Measurements from ENCODE around the gene PIP5KL1.

Gene PIP5KL1

DNA sequence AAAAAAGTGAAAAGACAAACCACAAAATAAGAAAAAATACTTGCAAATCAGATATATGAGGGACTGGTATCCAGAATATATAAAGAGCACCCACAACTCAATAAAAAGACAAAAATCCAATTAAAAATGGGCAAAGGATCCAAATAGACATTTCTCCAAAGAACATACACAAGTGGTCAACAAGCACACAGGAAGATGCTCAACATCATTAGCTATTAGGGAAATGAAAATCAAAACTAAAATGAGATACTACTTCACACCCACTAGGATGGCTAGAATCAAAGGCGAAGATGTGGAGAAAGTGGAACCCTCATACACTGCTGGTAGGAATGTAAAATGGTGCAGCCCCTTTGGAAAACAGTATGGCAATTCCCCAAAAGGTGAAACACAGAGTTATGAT lies 28.2 kb upstream of the PIP5KL1 start:
- TF ChIP-seq CTCF (IDR thresholded peaks at IDR 0.05; ENCODE audit: insufficient read depth, low read length, poor library complexity, severe bottlenecking) (no peak), EZH2phosphoT487 (conservative IDR thresholded peaks at IDR 0.05; ENCODE audit: low read length) (no peak)
- H2AFZ ChIP-seq (ENCODE audit: low read depth, low read length, severe bottlenecking): no peak overlapping the region
- H3K27me3 ChIP-seq (ENCODE audit: low read length): no peaks in the 10 kb centered on the region
- H3K4me3 ChIP-seq (ENCODE audit: insufficient read depth, low read length, poor library complexity, severe bottlenecking): no peak overlapping the region
- H3K27ac ChIP-seq (ENCODE audit: low read depth, low read length): no peak overlapping the region
- peaks cover 29% of the 10 kb centered on the region; the same call in 1 of the 2 replicates for H4K20me1 ChIP-seq (ENCODE audit: low read depth, low read length)
- no peak overlapping the region for H3K4me2 ChIP-seq (ENCODE audit: low read depth, low read length, poor library complexity, severe bottlenecking)
- H3F3A ChIP-seq (ENCODE audit: insufficient read depth): peaks cover 8% of the 10 kb centered on the region; the same call in 1 of the 2 replicates
- H3K9me2 ChIP-seq (replicated peaks; ENCODE audit: insufficient read depth, low read length): no peaks in the 10 kb centered on the region
- peaks cover 6% of the 10 kb centered on the region; the same call in 1 of the 2 replicates for H3K36me3 ChIP-seq (ENCODE audit: low read length)
- peaks cover 100% of the 10 kb centered on the region for H3K79me2 ChIP-seq (ENCODE audit: insufficient read depth, low read length)
- no peak overlapping the region for H3K9ac ChIP-seq (ENCODE audit: low read length)
- H3K9me3 ChIP-seq (ENCODE audit: insufficient read depth, low read length): no peaks in the 10 kb centered on the region

- H3K9me2 ChIP-seq (replicated peaks; ENCODE audit: insufficient read depth, low read length): no peaks in the 10 kb centered on the region
- H3K4me2 ChIP-seq (ENCODE audit: low read depth, low read length, poor library complexity, severe bottlenecking): peak overlapping the region; percentile 7
- peaks cover 8% of the 10 kb centered on the region; the same call in 1 of the 2 replicates for H3F3A ChIP-seq (ENCODE audit: insufficient read depth)
- no peak overlapping the region; the same call in 1 of the 2 replicates for H3K9ac ChIP-seq (ENCODE audit: low read length)
- H3K4me3 ChIP-seq (ENCODE audit: insufficient read depth, low read length, poor library complexity, severe bottlenecking): no peak overlapping the region
- TF ChIP-seq CTCF (IDR thresholded peaks at IDR 0.05; ENCODE audit: insufficient read depth, low read length, poor library complexity, severe bottlenecking) (peak; percentile 65), EZH2phosphoT487 (conservative IDR thresholded peaks at IDR 0.05; ENCODE audit: low read length) (no peak)
- no peaks in the 10 kb centered on the region for H3K9me3 ChIP-seq (ENCODE audit: insufficient read depth, low read length)
- H3K27ac ChIP-seq (ENCODE audit: low read depth, low read length): no peak overlapping the region; the same call in 1 of the 2 replicates
- H2AFZ ChIP-seq (ENCODE audit: low read depth, low read length, severe bottlenecking): no peak overlapping the region
- H3K27me3 ChIP-seq (ENCODE audit: low read length): no peaks in the 10 kb centered on the region
- H3K36me3 ChIP-seq (ENCODE audit: low read length): peaks cover 6% of the 10 kb centered on the region; the same call in 1 of the 2 replicates
- H4K20me1 ChIP-seq (ENCODE audit: low read depth, low read length): peaks cover 21% of the 10 kb centered on the region; the same call in 1 of the 2 replicates
- H3K79me2 ChIP-seq (ENCODE audit: insufficient read depth, low read length): peaks cover 98% of the 10 kb centered on the region
Measured at GRCh38 chr9:127955294-127956015, 24.9 kb upstream of the PIP5KL1 start.

- H3K9ac ChIP-seq (ENCODE audit: low read length): no peak overlapping the region
- H4K20me1 ChIP-seq (ENCODE audit: low read depth, low read length): peaks cover 21% of the 10 kb centered on the region; the same call in 1 of the 2 replicates
- H3K9me3 ChIP-seq (ENCODE audit: insufficient read depth, low read length): no peaks in the 10 kb centered on the region
- peaks cover 6% of the 10 kb centered on the region; the same call in 1 of the 2 replicates for H3K36me3 ChIP-seq (ENCODE audit: low read length)
- H3F3A ChIP-seq (ENCODE audit: insufficient read depth): peaks cover 8% of the 10 kb centered on the region; the same call in 1 of the 2 replicates
- no peak overlapping the region for H3K4me3 ChIP-seq (ENCODE audit: insufficient read depth, low read length, poor library complexity, severe bottlenecking)
- TF ChIP-seq EZH2phosphoT487 (conservative IDR thresholded peaks at IDR 0.05; ENCODE audit: low read length) (no peak), CTCF (IDR thresholded peaks at IDR 0.05; ENCODE audit: insufficient read depth, low read length, poor library complexity, severe bottlenecking) (no peak)
- H3K9me2 ChIP-seq (replicated peaks; ENCODE audit: insufficient read depth, low read length): no peaks in the 10 kb centered on the region
- no peak overlapping the region for H3K27ac ChIP-seq (ENCODE audit: low read depth, low read length)
- peaks cover 98% of the 10 kb centered on the region for H3K79me2 ChIP-seq (ENCODE audit: insufficient read depth, low read length)
- H2AFZ ChIP-seq (ENCODE audit: low read depth, low read length, severe bottlenecking): no peak overlapping the region
- H3K27me3 ChIP-seq (ENCODE audit: low read length): no peaks in the 10 kb centered on the region
- no peak overlapping the region for H3K4me2 ChIP-seq (ENCODE audit: low read depth, low read length, poor library complexity, severe bottlenecking)
Measured at GRCh38 chr9:127954831-127955293, 24.3 kb upstream of the PIP5KL1 start.
